OCI-LY3 (cell line): ENCODE data around the gene ZGLP1.

Experiments
- H2AFZ ChIP-seq: fragments of 200-600, 300-600 bp; shearing (Covaris generic); 2 replicates; pipeline ENCODE4 v1.6.0; 2014; ENCODE audit warnings: antibody characterized with exemption, low read depth, low read length
- H3K27ac ChIP-seq: fragments of 200-600, 300-600 bp; sonication (generic); 2 replicates; pipeline ENCODE4 v1.5.1; 2014; ENCODE audit warnings: mild to moderate bottlenecking, low read length, moderate library complexity, mixed read lengths
- H3K27me3 ChIP-seq: fragments of 200-600, 300-600 bp; sonication (generic); 2 replicates; pipeline ENCODE4 v1.6.1; 2014; ENCODE audit warnings: low read depth, low read length, mixed read lengths
- H3K36me3 ChIP-seq: fragments of 200-600, 300-600 bp; sonication (generic); replicated peaks from 2 replicates; pipeline ENCODE3; 2014; ENCODE audit warnings: low read depth, low read length, mixed read lengths
- H3K4me1 ChIP-seq: fragments of 300-600, 200-600 bp; sonication (generic); 2 replicates; pipeline ENCODE4 v1.6.1; 2014; ENCODE audit warnings: low read length, mixed read lengths
- H3K4me2 ChIP-seq: fragments of 200-600, 300-600 bp; sonication (generic); 2 replicates; pipeline ENCODE4 v1.6.1; 2014; ENCODE audit warnings: low read length, mixed read lengths
- H3K4me3 ChIP-seq: fragments of 300-600, 200-600 bp; sonication (generic); 2 replicates; pipeline ENCODE4 v1.5.1; 2014; ENCODE audit warnings: antibody characterized with exemption, mild to moderate bottlenecking, low read length, moderate library complexity
- H3K79me2 ChIP-seq: fragments of 300-600, 200-600 bp; shearing (Covaris generic); 2 replicates; pipeline ENCODE4 v1.6.1; 2014; ENCODE audit warnings: mild to moderate bottlenecking, low read length, mixed read lengths
- H3K9ac ChIP-seq: fragments of 300-600, 200-600 bp; shearing (Covaris generic); 2 replicates; pipeline ENCODE4 v1.6.0; 2014; ENCODE audit warnings: mild to moderate bottlenecking, low read length, moderate library complexity
- H3K9me3 ChIP-seq: fragments of 200-600, 300-600 bp; shearing (Covaris generic); 2 replicates; pipeline ENCODE4 v1.6.1; 2014; ENCODE audit warnings: low read length, mixed read lengths; ENCODE audit not compliant: insufficient read depth
- H4K20me1 ChIP-seq: fragments of 200-600, 300-600 bp; sonication (generic); 2 replicates; pipeline ENCODE4 v1.6.1; 2016; ENCODE audit warnings: low read length, mixed read lengths; ENCODE audit not compliant: insufficient read depth
- EZH2phosphoT487 ChIP-seq: fragments of 200-600 bp; shearing (Covaris generic); IDR thresholded peaks from 2 replicates; pipeline ENCODE4 v1.6.1; 2018; ENCODE audit warnings: antibody characterized with exemption, mixed run types, low read depth
- TF ChIP-seq, protein P1 (sequence below): fragments of 200-600, 300-600 bp; sonication (generic); IDR thresholded peaks from 2 replicates; pipeline ENCODE4 v1.5.1; 2014; ENCODE audit warnings: antibody characterized with exemption, low read length, low read depth

Gene ZGLP1

DNA sequence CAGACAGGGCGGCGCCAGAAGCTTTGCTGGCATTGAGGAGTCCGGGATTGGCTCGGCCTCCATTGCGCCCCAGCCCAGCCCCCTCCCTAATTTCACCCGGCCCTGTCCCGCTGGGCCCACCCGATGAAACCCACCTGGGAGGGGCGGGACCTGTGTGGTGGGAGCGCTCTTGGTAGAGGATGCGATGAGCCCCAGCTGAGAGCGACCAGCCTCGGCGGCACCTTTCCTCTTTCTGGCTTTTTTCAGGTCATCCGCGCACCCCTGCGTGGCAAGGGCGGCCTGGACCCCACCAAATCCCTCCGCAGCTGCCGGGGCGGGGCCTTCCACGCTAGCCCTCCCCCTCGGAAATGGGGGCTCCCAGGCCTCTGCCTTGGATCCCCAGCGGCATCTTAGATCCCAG, at the start of gene ZGLP1:
ZGLP1 (minus strand) TSS at position 393 of the 400 bp plus-strand sequence.
- no peaks in the 10 kb centered on the region for H3K9me3 ChIP-seq
- no peak within 1 kb of the TSS for H3K4me3 ChIP-seq
- no peak within 1 kb of the TSS for H2AFZ ChIP-seq
- H3K36me3 ChIP-seq, result no peaks in the 10 kb centered on the region
- H3K79me2 ChIP-seq, result no peaks in the 10 kb centered on the region
- TF ChIP-seq EZH2phosphoT487, result no peak
- TF ChIP-seq, protein P1, sequence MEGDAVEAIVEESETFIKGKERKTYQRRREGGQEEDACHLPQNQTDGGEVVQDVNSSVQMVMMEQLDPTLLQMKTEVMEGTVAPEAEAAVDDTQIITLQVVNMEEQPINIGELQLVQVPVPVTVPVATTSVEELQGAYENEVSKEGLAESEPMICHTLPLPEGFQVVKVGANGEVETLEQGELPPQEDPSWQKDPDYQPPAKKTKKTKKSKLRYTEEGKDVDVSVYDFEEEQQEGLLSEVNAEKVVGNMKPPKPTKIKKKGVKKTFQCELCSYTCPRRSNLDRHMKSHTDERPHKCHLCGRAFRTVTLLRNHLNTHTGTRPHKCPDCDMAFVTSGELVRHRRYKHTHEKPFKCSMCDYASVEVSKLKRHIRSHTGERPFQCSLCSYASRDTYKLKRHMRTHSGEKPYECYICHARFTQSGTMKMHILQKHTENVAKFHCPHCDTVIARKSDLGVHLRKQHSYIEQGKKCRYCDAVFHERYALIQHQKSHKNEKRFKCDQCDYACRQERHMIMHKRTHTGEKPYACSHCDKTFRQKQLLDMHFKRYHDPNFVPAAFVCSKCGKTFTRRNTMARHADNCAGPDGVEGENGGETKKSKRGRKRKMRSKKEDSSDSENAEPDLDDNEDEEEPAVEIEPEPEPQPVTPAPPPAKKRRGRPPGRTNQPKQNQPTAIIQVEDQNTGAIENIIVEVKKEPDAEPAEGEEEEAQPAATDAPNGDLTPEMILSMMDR, result no peak
- no peak within 1 kb of the TSS for H3K4me2 ChIP-seq
- H3K4me1 ChIP-seq, result no peaks in the 10 kb centered on the region
- no peaks in the 10 kb centered on the region for H4K20me1 ChIP-seq
- H3K9ac ChIP-seq, result no peak within 1 kb of the TSS
- no peak within 1 kb of the TSS for H3K27ac ChIP-seq
- no peaks in the 10 kb centered on the region for H3K27me3 ChIP-seq

DNA sequence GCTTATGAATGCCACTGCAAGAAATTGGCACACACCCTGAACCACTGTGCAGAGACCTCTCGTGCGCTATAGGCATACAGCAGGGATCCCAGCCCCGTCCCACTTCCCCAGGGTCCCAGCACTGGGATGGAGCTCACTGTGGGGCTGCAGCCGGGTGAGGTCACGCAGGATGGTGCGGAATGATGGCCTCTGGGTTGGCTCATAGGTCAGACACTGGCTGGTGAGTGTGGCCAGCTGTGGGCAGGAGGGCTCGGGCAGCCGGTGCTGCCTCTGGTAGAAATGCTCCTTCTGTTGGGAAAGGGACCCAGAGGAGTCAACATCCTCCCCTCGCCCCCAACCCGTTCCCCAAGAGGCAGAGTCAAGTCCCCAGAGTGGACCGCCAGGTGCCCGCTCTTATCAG, 46.8 kb upstream of the ZGLP1 start:
- H3K27ac ChIP-seq, result no peak overlapping the region
- H4K20me1 ChIP-seq, result no peaks in the 10 kb centered on the region
- H3K79me2 ChIP-seq, result no peaks in the 10 kb centered on the region
- no peaks in the 10 kb centered on the region for H3K4me1 ChIP-seq
- no peak for TF ChIP-seq EZH2phosphoT487
- TF ChIP-seq, protein P1, result no peak
- H3K9ac ChIP-seq, result no peak overlapping the region
- H3K4me2 ChIP-seq, result no peak overlapping the region
- no peaks in the 10 kb centered on the region for H3K9me3 ChIP-seq
- H3K36me3 ChIP-seq, result peaks cover 64% of the 10 kb centered on the region
- no peak overlapping the region for H3K4me3 ChIP-seq
- no peaks in the 10 kb centered on the region for H3K27me3 ChIP-seq
- no peak overlapping the region for H2AFZ ChIP-seq

DNA sequence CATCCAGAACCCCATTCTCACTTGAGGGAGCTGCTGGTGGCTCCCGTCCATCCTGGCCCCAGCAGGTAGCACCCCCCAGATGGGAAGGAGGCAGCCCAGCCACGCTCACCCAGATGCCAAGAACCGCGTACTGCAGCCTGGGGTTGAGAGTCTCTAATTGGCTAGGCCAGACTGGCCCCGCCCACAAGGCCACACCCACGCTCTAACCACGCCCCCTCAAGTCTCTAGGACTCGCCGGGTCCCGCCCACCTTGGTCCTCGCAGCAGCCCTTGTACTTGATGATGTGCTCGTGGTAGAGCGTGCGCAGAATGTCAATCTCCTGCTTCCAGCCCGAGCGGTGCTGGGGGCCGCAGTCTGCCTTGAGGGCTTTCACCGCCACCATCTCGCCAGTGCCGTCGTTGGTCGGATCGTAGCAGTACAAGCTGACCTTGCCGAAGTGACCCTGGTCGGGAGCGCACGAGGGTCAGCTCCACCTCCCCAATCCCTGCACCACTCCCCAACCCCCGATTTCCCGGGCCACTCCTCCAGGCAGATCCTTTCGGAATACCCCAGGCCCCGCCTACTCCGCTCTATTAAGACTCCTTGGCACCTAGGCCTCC, 44.3 kb upstream of the ZGLP1 start:
- Histone ChIP-seq H4K20me1 (no peaks in the 10 kb centered on the region), H3K27ac (no peak overlapping the region), H3K79me2 (no peaks in the 10 kb centered on the region), H3K27me3 (no peaks in the 10 kb centered on the region), H2AFZ (no peak overlapping the region), H3K4me1 (no peaks in the 10 kb centered on the region), H3K4me3 (no peak overlapping the region), H3K36me3 (peaks cover 60% of the 10 kb centered on the region), H3K9ac (no peak overlapping the region), H3K9me3 (no peaks in the 10 kb centered on the region), H3K4me2 (no peak overlapping the region)
- TF ChIP-seq, protein P1, result no peak
- TF ChIP-seq EZH2phosphoT487, result no peak

DNA sequence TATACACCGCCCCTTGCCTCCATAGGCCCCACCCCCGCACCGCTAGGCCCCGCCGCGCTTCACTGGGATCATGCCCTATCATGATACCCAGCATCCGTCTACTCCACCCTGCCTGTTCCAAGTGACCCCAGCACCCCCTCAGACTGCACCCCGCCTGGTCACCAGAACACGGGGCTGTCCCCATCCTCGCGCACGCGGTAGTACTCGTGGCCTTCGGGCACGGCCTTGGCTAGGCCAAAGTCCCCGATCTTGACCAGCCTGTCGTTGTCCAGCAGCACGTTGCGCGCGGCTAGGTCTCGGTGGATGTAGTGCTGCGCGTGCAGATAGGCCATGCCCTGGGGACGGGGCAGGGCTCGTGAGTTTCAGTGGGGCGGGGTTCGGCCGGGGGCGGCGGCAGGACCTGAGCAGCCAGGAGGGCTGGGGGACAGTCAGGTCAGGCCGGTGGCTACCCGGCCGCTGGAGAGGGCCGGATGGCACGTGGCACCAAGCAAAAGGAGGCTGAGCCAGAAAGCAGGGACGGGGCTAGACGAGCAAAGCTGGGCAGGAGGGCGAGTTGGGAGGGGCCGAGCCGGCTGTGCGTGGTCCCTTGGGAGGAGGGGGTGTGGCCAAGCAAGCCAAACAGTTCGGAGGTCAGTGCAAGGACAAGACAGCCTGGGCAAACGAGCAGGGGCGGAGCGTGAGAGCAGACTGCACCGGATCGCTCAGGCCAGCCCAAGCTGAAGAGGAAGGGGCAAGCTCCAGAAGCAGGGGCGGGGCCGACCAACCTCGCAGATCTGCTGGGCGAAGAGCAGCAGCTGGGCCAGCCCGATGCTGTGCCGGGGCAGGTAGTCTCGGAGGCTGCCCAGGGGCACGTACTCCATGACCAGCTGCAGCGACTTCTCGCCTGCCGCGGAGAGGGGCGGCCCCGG, 43.4 kb upstream of the ZGLP1 start:
- no peak overlapping the region for H3K27ac ChIP-seq
- H4K20me1 ChIP-seq, result no peaks in the 10 kb centered on the region
- no peak overlapping the region for H3K4me2 ChIP-seq
- no peaks in the 10 kb centered on the region for H3K4me1 ChIP-seq
- no peak overlapping the region for H3K9ac ChIP-seq
- peaks cover 57% of the 10 kb centered on the region for H3K36me3 ChIP-seq
- no peaks in the 10 kb centered on the region for H3K27me3 ChIP-seq
- no peak overlapping the region for H3K4me3 ChIP-seq
- H3K79me2 ChIP-seq, result no peaks in the 10 kb centered on the region
- TF ChIP-seq EZH2phosphoT487, result no peak
- TF ChIP-seq, protein P1, result no peak
- H3K9me3 ChIP-seq, result no peaks in the 10 kb centered on the region
- H2AFZ ChIP-seq, result no peak overlapping the region
